ENCODE data around the gene CCL16. TPM values are rescaled to one million over a fixed set of nuclear protein-coding genes. Genes with fewer than 3 reads are reported as not detected.

The CCL16 gene
- polyA plus RNA-seq, 1 donor: 0.19 TPM

Other genes starting within 250 kb of the CCL16 start
- 2.9 TPM for gene RASL10B, start 249.9 kb downstream of the CCL16 start, polyA plus RNA-seq
- 0.13 TPM for gene GAS2L2, start 228.3 kb downstream of the CCL16 start, polyA plus RNA-seq
- gene C17orf50, start 220.6 kb downstream of the CCL16 start, polyA plus RNA-seq: 0.04 TPM
- 7.5 TPM for gene MMP28, start 185.9 kb downstream of the CCL16 start, polyA plus RNA-seq
- gene TAF15, start 172.0 kb downstream of the CCL16 start, polyA plus RNA-seq: 177 TPM
- gene HEATR9, start 112.6 kb downstream of the CCL16 start, polyA plus RNA-seq: 0.03 TPM
- gene CCL5, start 101.1 kb downstream of the CCL16 start, polyA plus RNA-seq: 8.3 TPM
- 5.6 TPM for gene RDM1, start 50.7 kb downstream of the CCL16 start, polyA plus RNA-seq
- not detected for gene LYZL6, start 37.8 kb downstream of the CCL16 start, polyA plus RNA-seq
- 6.8 TPM for gene CCL14, start 5.2 kb upstream of the CCL16 start, polyA plus RNA-seq
- 36.8 TPM for gene CCL15, start 20.1 kb upstream of the CCL16 start, polyA plus RNA-seq
- gene CCL23, start 36.5 kb upstream of the CCL16 start, polyA plus RNA-seq: 1.2 TPM
- gene CCL18, start 82.8 kb upstream of the CCL16 start, polyA plus RNA-seq: 0.28 TPM
- gene CCL3, start 108.6 kb upstream of the CCL16 start, polyA plus RNA-seq: 11.7 TPM
- 6.9 TPM for gene CCL4, start 122.3 kb upstream of the CCL16 start, polyA plus RNA-seq
- gene TBC1D3B, start 195.1 kb upstream of the CCL16 start, polyA plus RNA-seq: 7.1 TPM
- gene CCL3L1, start 215.3 kb upstream of the CCL16 start, polyA plus RNA-seq: 5.1 TPM
- 6.9 TPM for gene CCL4L2, start 229.6 kb upstream of the CCL16 start, polyA plus RNA-seq